ENCODE results near the gene MEGF11.

MEGF11 gene

GRCh38 chr15:65857718-65858402, 395.7 kb downstream of the MEGF11 start:
- Histone ChIP-seq H3K4me3 (no peak overlapping the region), H3K27ac (no peak overlapping the region), H3K4me1 (no peaks in the 10 kb centered on the region), H3K9me3 (no peaks in the 10 kb centered on the region), H3K27me3 (no peaks in the 10 kb centered on the region), H3K36me3 (no peaks in the 10 kb centered on the region)
- no peak for DNase-seq
- no peak for TF ChIP-seq CTCF (IDR thresholded peaks at IDR 0.05)
- intact Hi-C loops (cut with DNase I; ENCODE audit: low total_unique reads): loop anchor here (5.0 kb wide), 2 partner anchors 66 to 216 kb away; partner anchors contain the start of gene DENND4A

- intact Hi-C loops (cut with DNase I; ENCODE audit: low total_unique reads): loop anchor here (5.0 kb wide), 2 partner anchors 65 to 215 kb away; partner anchors contain the start of gene DENND4A
- peak; percentile 72 to 77 for TF ChIP-seq CTCF (IDR thresholded peaks at IDR 0.05)
- peaks cover 0 to under 1% of the 10 kb centered on the region in 2 donors for H3K27me3 ChIP-seq
- H3K4me1 ChIP-seq: no peaks in the 10 kb centered on the region
- no peaks in the 10 kb centered on the region for H3K36me3 ChIP-seq
- no peaks in the 10 kb centered on the region for H3K9me3 ChIP-seq
- H3K27ac ChIP-seq: no peak overlapping the region
- peak; percentile 75 for DNase-seq
- no peak overlapping the region for H3K4me3 ChIP-seq
These were observed 396.6 kb downstream of the MEGF11 start for GRCh38 chr15:65856821-65857455.

- TF ChIP-seq CTCF (IDR thresholded peaks at IDR 0.05): no peak
- Histone ChIP-seq H3K4me1 (no peaks in the 10 kb centered on the region), H3K9me3 (no peaks in the 10 kb centered on the region), H3K36me3 (no peaks in the 10 kb centered on the region), H3K27me3 (peaks cover 0 to 2% of the 10 kb centered on the region in 2 donors), H3K4me3 (no peak overlapping the region), H3K27ac (no peak overlapping the region)
- no peak for DNase-seq
- intact Hi-C loops (cut with DNase I; ENCODE audit: low total_unique reads): no loop called here
These were observed 401.6 kb downstream of the MEGF11 start for GRCh38 chr15:65851981-65852380.

- no peak for TF ChIP-seq CTCF (IDR thresholded peaks at IDR 0.05)
- H3K4me1 ChIP-seq: no peaks in the 10 kb centered on the region
- intact Hi-C loops (cut with DNase I; ENCODE audit: low total_unique reads): no loop called here
These were observed 405.6 kb downstream of the MEGF11 start for GRCh38 chr15:65847989-65848388.

GRCh38 chr15:65845826-65846519, 407.6 kb downstream of the MEGF11 start:
- H3K27ac ChIP-seq: no peak overlapping the region
- intact Hi-C loops (cut with DNase I; ENCODE audit: low total_unique reads): no loop called here
- H3K9me3 ChIP-seq: no peaks in the 10 kb centered on the region
- no peaks in the 10 kb centered on the region for H3K36me3 ChIP-seq
- DNase-seq: no peak
- H3K4me3 ChIP-seq: no peak overlapping the region
- no peak for TF ChIP-seq CTCF (IDR thresholded peaks at IDR 0.05)
- no peaks in the 10 kb centered on the region for H3K27me3 ChIP-seq
- peaks cover 0 to 2% (median 0%) of the 10 kb centered on the region in 4 donors for H3K4me1 ChIP-seq

More at GRCh38 chr15:65847989-65848388, 405.6 kb downstream of the MEGF11 start:
- H3K4me3 ChIP-seq: no peak overlapping the region
- H3K27ac ChIP-seq: no peak overlapping the region
- peaks cover 0 to 2% of the 10 kb centered on the region in 2 donors for H3K27me3 ChIP-seq
- H3K36me3 ChIP-seq: no peaks in the 10 kb centered on the region
- H3K9me3 ChIP-seq: no peaks in the 10 kb centered on the region
- DNase-seq: no peak

Data from tibial artery (tissue), 4 donors.